Measurements from ENCODE around the gene MRPL58.
"Not testable (repeated sequence)": the region's sequence is repeated elsewhere in the genome, so short reads cannot be mapped to it uniquely, and the experiment has no call there.

MRPL58 gene

GRCh38 chr17:75012346-75013091, at the start of gene MRPL58:
Gene MRPL58 (plus strand): TSS chr17:75012670. CDS start chr17:75012687, 17 bp downstream.
- peak; percentile 88 for DNase-seq (ENCODE audit: low spot score)

DNA sequence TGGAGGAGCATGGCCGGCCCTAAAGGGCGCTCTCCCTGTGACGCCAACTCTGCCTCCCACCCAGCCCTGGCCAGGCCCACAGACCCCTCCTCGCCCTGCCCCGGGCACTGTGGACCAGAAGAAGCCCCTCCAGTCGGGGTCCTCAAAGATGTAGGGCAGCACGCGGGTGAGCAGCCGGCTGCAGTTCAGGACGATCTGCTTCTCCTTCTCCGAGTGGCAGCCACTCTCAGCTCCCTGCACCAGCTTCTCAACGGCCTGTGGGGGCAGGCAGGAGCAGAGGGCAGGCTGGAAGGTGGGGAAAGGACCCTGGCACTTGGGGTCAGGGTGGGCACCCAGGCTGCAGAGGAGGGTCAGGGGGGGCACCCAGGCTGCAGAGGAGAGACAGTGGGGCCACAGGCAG, 48.8 kb upstream of the MRPL58 start:
- DNase-seq (ENCODE audit: low spot score) = no peak

GRCh38 chr17:74964246-74964761, 48.2 kb upstream of the MRPL58 start:
- DNase-seq (ENCODE audit: low spot score) = no peak

- no peak for DNase-seq (ENCODE audit: low spot score)
Observed at GRCh38 chr17:74964988-74965622, 47.4 kb upstream of the MRPL58 start.

DNA sequence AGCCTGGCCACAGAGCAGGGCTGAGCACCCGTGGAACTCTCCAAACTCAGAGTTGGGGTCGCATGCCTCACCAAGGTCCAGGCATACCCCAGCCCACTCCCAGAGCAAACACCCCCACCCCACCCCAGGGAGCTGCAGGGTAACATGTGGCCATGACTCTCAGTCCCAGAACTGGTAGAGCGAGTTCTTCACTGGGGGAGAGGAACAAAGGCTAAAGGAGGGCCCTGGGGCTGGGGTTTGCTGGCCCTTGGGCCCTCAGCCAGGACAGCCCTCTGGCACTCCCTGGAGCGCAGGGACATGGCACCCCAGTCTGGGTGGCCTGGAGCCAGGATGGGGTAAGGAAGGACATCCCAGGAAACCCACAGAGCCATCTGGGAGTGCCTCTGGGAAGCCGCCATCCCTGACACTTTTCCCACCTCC, 44.1 kb upstream of the MRPL58 start:
- no peak for DNase-seq (ENCODE audit: low spot score)

GRCh38 chr17:74969501-74969900, 43.0 kb upstream of the MRPL58 start:
- DNase-seq (ENCODE audit: low spot score) = not testable (repeated sequence)

DNA sequence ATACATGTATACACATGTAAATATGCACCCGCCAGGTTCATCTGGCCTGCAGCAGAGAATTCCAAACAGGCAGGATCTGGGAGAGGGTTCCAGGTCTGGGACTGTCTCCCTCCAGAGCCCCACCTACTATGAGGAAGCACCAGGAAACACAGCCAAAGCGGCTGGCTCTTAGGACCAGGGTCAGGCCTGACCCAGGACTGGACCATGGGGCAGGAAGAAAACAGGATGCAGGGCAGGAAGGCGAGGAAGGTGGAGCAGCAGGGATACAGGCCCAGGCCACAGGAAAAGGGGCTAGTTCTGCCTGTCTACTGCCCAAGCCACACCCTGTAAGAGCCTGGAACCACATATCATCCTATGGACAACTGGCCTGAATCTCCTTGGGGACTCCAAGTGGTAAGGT, 42.1 kb upstream of the MRPL58 start:
- no peak for DNase-seq (ENCODE audit: low spot score)

GRCh38 chr17:74971069-74971841, 41.2 kb upstream of the MRPL58 start:
- DNase-seq (ENCODE audit: low spot score) = no peak

GRCh38 chr17:74971842-74972106, 40.7 kb upstream of the MRPL58 start:
- no peak for DNase-seq (ENCODE audit: low spot score)

DNA sequence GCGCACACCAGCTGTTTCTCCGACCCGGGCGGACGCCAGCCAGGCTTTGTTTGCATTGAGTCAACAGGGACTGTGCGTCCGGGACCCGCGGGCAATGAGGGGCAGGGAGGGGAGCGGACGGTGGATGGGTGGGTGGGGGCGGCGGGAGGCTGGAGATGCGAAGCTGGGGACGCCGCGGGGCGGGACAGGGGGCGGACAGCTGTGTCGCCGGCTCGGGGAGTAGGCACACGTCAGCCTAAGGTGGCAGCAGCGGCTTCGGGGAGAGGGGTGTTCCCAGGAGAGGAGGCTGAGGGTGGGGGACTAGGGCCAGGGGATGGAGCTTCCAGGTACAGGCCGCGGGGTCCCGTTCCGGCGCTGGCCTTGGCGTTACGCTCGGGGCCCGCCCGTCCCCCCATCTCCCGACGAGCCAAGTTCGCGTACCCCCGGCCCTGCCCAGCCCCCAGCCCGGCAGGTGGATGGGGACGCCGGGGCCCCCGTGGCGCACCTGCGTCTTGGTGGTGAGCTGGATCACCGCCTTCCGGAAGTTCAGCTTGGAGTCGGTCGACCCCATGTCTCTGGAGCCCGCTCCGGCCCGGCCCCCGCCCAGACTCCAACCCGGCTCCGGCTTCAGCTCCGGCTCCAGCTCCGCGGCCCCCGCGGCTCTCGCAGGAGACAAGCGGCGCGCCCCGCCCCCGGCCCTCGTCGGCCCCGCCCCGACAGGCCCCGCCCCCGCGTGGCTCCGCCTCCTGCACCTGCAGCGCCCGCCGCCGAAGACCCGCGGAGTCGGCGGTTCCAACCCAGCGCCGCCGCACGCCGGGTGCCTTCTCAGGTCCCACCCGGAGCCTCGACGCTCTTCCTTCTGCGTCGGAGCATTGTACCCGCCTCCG, 40.1 kb upstream of the MRPL58 start, which contains the start of gene HID1:
TSS of gene HID1 (minus strand) at position 653 of the 866 bp plus-strand sequence. CDS start at position 550, 103 bp downstream.
- DNase-seq (ENCODE audit: low spot score) = peak; percentile 88

GRCh38 chr17:74972973-74973328, 39.5 kb upstream of the MRPL58 start:
- DNase-seq (ENCODE audit: low spot score) = no peak

- DNase-seq (ENCODE audit: low spot score) = no peak
Observed at GRCh38 chr17:74975943-74976342, 36.5 kb upstream of the MRPL58 start.

GRCh38 chr17:74977802-74978201, 34.7 kb upstream of the MRPL58 start:
- DNase-seq (ENCODE audit: low spot score) = no peak

GRCh38 chr17:74978240-74978639, 34.2 kb upstream of the MRPL58 start:
- no peak for DNase-seq (ENCODE audit: low spot score)

- DNase-seq (ENCODE audit: low spot score) = no peak
Observed at GRCh38 chr17:74979408-74980146, 32.9 kb upstream of the MRPL58 start.

DNA sequence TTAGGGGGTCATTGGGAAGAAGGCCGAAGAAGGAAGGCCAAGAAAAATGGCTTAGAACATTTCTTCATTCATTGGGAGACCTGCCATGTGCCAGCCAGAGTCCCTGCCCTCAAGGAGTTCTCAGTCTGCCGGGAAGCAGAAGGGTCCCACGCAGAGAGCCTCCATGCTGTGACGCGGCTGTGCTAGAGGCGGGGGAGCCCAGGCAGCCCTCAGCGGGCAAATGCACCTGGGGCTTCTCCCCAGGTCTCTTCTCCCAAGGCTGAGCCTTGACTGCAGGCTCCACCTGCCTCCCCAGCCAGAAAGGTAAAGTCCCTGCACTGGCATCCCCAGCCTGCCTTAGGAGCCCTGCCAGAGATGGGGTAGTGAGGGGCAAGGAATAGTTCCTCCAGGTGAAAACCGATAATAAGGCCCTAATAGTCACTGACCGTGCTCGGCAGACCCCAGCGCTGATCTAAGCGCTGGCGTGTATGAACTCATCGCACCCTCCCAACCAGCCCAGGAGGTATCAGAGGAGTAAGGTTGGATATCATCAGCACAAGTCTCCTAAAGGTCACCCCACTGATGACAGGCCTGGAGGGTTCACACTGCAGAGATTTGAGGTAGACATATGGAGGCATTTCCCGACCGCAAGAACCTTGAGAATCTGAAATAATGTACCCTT, 31.0 kb upstream of the MRPL58 start:
- DNase-seq (ENCODE audit: low spot score) = no peak

GRCh38 chr17:74981979-74982662, 30.3 kb upstream of the MRPL58 start:
- DNase-seq (ENCODE audit: low spot score) = peak; percentile 86

DNA sequence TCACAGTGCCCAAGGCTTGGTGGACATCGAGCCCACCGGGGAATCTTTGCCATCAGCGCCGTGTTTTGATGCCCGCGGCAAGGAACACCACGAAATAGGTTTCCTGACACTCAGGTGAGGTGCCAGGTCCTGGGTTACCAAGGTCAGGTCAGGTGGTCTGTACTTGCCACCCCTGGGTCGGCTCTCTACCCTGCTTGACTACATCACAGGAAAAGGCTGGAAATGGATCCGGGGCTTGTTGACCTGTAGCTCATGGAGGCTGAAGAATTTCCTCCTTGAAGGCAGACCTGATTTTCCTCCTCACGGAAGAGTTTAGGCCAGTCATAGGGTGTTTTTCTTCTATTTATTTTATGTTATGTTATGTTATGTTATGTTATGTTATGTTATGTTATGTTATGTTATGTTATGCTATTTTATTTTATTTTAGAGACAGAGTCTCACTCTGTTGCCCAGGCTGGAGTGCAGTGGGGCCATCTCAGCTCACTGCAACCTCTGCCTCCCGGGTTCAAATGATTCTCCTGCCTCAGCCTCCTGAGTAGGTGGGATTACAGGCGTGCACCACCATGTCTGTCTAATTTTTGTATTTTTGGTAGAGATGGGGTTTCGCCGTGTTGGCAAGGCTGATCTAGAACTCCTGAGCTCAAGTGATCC, 29.7 kb upstream of the MRPL58 start:
- not testable (repeated sequence) for DNase-seq (ENCODE audit: low spot score)

- no peak for DNase-seq (ENCODE audit: low spot score)
Observed at GRCh38 chr17:74986206-74986576, 26.3 kb upstream of the MRPL58 start.
